Upper lobe of left lung (tissue), 4 donors: Measurements from ENCODE around the gene RPLP2.
A peak's percentile ranks its signal among the peaks of the same experiment; 100 is the strongest.

Source experiments
- CTCF ChIP-seq, 6 experiments: fragments of 450-650 bp in 4 of 6; fragments of 200-600 bp in 2 of 6; sonication (generic) in 2 of 6; IDR thresholded peaks; one replicate each; pipeline ENCODE4 v1.5.1; 2016 to 2019; ENCODE audit warnings: antibody characterized with exemption in 6 of 6
- POLR2AphosphoS5 ChIP-seq, 2 donors: sonication (generic); formaldehyde crosslinking; IDR thresholded peaks; one replicate each; pipeline ENCODE4 v1.5.1; 2017; ENCODE audit warnings: antibody characterized with exemption in 2 of 2

GRCh38 chr11:809287-810039, at the start of gene RPLP2:
- peak in 4 of 6 experiments; percentile 7 to 50 (median 22) for TF ChIP-seq CTCF (IDR thresholded peaks at IDR 0.05)
- TF ChIP-seq POLR2AphosphoS5 (IDR thresholded peaks at IDR 0.05): peak; percentile 93 to 97
